ENCODE results near the gene KIF1A.
"Not testable (repeated sequence)": the region's sequence is repeated elsewhere in the genome, so short reads cannot be mapped to it uniquely, and the experiment has no call there.

The KIF1A gene

DNA sequence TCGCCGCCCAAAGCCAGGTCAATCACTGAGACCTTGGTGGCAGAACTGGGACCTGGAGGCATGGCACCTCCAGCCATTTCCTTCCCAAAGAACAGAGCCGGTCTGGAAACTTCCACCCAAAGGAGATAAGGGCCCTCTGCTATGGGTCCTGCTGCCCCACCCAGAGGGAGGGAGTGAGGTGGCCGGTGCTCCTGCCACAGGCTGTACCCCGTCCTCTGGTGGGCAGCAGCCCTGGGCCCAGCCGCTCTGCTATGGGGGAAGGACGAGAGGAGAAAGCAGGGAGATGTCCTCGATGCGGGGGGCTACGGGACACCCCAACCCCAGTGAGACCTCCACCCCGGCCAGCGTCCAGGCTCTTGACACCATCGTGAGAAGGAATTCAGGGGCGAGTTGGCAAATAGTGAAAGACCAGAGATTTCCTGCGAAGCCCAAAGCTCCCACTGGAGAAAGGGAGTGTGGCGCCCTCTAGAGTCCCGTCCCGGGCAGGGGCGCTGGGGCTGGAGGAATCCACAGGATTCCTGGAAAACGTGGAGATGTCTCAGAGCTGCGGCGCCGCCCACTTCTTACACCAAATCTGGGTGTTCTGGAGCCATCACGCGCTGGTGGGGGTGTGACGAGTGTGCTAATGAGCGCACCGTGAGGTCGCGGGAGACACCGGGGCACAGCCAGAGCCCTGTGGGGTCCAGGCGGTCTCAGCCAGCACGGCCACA is 121.0 kb downstream of the KIF1A start:
- not testable (repeated sequence) for DNase-seq

DNA sequence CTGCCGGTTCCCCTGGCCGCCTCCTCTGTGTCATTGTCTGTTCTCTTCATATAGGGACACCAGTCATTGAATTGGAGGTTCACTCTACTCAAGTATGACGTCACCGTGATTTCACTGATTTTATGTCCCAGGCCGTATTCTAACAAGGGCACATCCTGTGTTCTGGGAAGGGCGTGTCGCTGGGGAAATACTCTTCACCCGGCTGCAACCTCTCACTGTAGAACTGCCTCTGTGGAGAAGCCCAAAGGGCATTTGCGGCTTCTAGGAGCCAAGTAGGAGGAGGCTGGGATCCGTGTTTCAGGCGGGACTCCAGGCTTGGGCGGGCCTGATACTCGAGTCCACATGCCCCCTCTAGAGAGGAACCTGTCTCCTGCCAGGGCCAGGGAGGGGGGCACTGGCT is 123.5 kb downstream of the KIF1A start:
- not testable (repeated sequence) for DNase-seq

DNA sequence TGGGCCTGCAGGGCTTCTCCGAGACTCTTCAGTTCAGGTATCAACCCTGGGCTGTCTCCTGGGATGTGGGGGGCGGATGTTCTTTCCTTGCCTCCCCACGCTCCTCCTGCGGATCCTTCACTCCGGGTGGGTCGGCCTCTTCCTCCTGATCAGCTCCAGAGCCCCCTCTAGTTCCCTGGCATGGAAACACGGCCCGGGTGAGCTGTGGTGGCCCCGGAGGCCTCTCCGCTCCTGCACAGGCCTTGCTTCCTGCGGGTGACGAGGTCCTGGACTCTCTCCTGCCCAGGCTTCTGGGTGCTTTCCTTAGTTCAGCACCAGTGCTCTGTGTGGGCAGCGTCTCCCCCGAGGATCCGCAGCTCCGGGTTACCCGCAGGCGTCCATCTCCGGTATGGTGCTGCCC is 124.4 kb downstream of the KIF1A start:
- DNase-seq: not testable (repeated sequence)

DNA sequence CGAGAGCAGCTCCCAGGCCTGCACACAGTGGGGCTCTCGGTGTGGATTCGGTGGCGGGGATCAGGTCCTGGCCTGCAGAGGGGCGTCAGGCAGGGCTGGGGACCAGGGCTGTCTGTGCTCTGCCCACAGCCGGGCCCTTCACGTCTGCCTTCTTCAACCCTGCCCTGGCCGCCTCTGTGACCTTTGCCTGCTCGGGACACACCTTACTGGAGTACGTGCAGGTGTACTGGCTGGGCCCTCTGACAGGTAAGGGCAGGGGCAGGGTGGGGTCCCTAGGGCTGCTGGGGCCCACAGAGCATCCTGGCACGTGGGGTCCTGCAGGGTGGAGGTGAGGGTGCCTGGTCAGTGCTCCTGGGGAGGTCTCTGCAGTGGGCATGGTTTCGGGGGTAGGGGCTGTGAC is 125.7 kb downstream of the KIF1A start:
- DNase-seq: not testable (repeated sequence)

DNA sequence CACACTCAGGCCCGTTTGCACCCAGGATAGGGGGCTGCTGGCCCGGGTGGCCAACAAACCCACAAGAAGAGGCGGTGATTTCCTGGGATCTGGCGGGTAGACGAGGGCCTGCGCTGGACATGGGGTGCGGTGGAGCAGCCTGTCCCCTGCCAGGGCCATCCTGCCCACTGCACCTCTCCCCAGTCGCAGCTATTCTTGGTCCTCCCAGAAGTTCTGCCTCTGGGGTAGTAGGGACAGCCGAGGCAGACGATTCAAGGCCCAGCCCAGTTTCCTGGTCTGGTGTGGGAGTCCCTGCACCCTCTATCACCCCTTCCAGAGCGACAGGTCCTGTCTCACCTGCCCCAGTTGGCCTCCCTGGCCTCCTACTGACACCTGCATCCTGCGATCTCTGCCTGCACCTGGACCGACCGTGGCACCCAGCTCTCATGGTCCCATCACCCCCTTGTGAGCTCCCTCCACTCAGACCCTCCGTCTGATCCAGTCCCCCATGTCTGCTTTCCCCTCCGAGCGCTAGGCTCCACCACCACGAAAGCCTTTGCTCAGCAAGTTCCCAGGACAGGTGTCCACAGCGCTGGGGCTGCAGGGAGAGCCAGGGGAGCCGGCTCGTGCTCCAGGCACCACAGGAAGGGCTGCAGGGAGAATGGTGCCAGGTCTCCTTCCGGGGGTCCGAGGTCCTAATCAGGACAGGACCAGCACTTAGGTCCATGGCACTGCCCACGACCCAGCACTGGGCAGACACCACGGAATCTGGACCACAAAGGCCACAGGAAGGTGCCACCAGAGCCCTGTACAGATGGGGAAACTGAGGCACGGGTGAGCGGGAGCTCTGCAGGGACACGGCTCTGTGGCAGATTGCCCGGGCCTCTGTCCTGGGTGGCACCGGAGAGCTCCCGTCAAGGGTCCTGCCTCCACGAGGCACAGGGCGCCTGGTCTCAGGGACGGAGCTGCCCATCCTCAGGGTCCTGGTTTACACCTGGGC is 127.1 kb downstream of the KIF1A start:
- not testable (repeated sequence) for DNase-seq

DNA sequence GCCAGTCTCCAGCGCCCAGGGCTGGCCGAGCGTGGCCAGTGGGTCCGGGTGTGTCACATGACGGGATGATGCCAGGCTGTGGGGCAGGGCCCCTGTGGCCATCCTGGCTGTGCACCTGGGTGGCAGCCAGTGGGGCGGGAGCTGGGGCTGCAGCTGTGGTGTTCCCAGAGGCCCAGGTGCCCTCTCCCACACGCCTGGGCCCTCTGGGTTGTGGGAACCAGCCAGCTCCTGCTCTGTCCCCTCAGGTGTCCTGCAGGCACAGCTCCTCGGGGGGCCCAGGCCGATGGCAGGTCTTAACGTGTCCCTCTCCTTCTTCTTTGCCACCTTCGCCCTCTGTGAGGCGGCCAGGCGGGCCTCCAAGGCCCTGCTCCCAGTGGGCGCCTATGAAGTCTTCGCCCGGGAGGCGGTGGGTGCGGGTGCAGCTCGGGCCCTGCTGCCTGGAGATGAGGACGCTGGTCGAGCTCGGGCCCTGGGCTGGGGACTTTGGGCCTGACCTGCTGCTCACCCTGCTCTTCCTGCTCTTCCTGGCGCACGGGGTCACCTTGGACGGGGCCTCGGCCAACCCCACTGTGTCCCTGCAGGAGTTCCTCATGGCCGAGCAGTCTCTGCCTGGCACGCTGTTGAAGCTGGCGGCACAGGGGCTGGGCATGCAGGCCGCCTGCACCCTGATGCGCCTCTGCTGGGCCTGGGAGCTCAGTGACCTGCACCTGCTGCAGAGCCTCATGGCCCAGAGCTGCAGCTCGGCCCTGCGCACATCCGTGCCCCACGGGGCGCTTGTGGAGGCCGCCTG is 128.2 kb downstream of the KIF1A start, which contains the start of gene AQP12A:
AQP12A (plus strand) TSS at position 236 of the 790 bp plus-strand sequence; CDS start at position 284, 48 bp downstream.
- not testable (repeated sequence) for DNase-seq

DNA sequence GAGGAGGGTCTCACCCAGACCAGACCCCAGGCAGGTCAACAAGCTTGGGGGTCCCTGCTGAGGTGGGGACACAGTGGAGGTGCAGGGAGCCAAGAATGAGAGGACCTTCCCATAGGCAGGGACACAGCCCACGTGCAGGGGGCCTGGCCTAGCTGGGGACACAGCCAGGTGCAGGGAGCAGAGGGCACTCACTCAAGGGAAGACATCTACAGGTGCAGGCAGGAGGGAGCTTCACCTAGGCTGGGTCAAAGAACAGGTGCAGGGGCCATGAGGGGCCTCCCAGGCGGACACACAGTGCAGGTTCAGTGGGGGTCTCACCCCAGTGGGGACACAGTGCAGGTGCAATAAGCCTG is 129.0 kb downstream of the KIF1A start:
- DNase-seq: not testable (repeated sequence)

DNA sequence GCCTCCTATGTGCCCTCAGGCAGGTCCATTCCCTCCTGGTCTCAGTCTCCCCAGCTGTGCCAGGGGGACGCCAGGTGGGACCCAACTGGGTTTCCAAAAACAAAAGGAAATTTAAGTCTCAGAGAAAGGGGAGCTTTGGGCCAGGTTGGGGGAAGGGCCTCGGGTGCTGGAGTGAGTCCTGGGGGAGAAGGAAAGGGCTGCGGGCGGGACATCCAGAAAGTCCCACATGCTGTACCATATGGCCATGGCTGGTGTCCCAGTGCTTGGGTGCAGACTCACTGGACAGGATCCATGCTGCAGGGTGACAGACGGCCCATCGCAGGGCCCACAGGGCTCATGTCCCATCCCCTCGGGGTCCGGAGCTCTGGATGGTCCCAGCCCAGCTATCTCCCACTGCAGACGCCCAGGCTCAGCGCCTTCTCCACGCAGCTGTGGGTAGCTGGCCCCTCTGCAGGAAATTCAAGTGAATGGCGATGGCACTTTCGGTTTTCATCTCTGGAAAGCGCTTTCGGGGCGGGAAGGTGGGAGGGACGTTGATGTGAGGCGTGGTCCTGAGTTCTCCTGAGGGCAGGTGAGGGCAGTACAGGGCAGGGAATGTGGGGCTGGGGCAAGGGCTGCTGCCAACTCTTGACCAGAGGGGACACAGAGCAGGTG is 129.5 kb downstream of the KIF1A start:
- not testable (repeated sequence) for DNase-seq

DNA sequence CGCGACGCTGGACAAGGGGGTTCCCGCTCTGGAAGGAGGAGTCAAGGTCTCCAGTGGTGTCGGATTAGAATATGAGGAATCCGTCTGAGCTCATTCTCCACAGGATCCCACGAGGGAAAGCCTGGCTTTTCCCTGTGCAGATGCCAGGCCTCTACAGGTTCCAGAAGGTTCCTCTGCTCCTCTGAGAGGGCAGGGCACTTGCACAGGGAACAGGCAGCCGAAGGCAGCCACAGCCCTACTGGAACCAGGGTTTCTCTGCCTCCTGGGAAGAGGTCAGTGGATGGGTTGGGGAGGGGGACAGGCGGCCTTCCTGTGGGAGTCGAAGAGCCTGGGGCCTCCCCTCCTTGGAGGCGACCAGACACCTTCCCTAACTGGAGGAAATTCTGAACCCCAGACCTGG is 130.0 kb downstream of the KIF1A start:
- DNase-seq: no peak

DNA sequence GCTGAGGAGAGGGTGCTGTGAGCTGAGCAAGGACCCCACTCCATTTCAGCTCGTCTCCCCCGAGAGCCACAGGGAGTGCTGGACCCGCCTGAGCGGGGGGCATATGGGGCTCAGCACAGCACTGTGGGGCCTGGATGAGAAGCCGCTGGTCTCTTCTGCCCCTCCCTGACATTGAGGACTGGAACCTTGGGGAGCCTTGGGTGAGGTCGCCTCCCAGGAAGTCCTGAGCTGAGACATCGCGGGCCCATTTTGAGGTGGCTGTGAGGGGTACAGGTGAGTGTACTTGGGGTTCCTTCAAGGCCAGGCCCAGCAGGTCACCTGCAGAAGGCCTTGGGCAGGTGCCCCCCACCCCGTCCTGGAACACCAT is 131.5 kb downstream of the KIF1A start:
- DNase-seq: no peak

DNA sequence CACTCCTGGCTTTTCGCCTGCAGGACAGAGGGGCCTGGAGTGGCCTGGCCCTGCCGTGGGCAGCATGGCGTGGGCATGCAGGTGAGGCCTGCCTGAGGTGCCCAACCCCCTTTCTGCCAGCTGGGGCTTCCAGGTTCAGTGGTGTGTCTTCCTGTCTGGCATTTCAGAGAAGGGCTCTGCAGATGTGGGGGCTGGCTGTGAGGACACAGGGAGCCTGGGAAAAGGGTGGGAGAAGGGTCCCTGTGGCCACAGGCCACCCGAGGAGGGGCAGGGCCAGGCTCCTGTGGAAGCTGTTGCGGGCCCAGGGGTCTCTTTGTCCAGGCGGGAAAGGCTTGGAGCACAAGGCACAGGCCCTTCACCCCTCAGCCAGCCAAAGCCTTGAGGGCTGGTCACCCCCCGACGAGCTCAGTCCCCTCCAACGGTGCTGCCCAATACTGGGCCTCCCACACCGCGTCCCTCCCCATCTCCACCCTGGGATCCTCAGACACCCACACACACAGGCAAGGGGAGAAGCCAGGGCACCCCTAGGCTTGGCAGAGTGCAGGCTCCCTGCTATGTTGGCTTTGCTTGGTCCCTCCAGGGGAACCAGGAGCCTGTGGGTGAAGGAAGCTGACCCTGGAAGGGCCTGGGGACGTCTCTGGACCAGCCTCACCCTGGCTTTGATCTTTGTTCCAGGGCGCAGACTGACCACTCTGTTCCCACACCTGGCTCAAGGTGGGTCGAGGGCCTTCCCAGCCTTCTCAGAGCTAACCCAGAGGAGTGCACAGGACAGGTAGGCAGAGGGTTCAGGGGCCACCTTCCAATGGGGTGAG is 132.1 kb downstream of the KIF1A start:
- DNase-seq: no peak

DNA sequence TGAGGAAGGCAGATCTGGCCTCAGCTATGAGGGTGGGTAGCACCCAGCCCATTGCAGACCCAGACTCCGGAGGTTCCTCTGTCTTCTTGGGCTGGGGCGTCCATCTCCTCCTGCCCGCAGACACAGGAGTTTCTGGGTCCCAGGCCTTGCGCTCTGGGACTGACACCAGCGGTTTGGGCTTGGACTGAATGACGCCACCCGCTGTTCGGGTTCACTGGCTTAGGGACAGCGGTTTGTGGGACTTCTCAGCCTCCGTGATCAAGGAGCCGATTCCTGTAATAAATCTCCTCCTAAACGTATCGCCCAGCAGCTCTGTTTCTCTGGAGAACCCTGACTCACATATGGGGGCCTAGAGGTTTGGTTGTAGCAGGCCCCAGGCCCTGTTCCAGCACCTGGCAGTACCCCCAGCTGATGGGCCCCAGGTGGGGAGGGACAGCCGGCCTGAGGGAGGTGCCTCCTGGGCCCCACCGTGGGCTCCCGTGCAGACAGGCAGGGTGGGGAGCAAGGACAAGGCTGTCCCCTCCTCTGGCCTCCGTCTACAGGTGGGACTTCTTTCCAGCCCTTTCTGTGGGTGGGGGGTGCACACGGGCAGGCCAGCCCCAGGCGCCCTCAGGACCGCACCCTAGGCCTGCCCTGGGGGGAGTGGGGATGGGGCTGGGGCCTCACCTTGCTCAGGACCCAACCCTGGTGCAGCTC is 132.8 kb downstream of the KIF1A start:
- DNase-seq: no peak

DNA sequence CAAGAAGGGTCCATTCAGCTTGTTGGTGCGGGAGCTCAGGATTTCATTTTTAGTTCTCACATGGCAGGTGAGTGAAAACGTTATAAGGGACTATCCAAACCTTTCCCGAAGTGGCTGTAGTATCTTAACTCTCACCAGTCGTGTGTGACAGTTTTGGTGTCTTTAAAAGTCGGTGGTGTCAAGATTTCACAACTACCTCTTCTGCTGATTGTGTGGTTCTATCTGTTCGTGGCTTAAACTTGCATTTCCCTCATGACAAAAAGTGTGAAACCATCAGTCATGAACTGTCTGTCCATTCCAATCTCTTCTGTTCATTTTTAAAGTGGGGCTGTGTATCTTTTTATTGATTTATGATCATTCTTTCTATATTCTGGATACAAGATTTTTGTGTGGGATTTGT is 133.6 kb downstream of the KIF1A start:
- no peak for DNase-seq

DNA sequence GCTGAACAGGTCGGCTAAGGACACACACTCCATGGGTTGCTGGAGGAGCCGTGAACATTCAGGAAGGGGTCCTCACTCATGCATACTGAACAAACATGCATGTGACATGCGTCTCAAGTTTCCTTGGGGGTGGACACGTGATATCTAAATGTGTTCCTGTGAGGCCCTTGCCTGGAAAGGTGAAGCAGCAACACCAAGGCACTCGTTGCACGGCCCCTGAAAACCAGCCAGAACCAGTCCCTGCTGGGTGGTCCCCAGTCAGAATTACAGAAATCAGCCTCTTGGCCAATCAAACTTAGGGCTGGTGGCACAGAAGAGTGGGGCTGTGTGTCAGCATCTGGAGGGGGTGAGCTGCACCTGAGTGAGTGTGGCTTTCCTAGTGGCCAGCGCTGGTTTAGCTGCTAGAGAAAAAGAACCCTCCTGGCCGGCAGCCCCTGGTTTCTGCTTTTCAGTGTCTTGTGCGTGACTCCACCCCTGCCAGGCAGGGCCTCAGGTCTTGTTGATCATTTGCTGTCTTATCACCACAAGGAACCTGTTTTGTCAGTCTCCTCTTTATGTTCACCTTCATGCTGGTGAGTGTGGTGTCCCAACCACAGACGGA is 134.1 kb downstream of the KIF1A start:
- peak; percentile 70 for DNase-seq

DNA sequence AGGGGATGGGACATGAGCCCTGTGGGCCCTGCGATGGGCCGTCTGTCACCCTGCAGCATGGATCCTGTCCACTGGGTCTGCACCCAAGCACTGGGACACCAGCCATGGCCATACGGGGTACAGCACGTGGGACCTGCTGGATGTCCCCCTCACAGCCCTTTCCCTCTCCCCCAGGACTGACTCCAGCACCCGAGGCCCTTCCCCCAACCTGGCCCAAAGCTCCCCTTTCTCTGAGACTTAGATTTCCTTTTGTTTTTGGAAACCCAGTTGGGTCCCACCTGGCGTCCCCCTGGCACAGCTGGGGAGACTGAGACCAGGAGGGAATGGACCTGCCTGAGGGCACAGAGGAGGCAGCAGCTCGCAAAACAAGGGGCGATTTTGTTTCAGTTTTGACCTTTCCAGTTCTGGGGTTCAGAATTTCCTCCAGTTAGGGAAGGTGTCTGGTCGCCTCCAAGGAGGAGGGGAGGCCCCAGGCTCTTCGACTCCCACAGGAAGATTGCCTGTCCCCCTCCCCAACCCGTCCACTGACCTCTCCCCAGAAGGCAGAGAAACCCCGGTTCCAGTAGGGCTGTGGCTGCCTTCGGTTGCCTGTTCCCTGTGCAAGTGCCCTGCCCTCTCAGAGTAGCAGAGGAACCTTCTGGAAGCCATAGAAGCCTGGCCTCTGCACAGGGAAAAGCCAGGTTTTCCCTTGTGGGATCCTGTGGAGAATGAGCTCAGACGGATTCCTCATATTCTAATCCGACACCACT is 135.9 kb downstream of the KIF1A start:
- not testable (repeated sequence) for DNase-seq

DNA sequence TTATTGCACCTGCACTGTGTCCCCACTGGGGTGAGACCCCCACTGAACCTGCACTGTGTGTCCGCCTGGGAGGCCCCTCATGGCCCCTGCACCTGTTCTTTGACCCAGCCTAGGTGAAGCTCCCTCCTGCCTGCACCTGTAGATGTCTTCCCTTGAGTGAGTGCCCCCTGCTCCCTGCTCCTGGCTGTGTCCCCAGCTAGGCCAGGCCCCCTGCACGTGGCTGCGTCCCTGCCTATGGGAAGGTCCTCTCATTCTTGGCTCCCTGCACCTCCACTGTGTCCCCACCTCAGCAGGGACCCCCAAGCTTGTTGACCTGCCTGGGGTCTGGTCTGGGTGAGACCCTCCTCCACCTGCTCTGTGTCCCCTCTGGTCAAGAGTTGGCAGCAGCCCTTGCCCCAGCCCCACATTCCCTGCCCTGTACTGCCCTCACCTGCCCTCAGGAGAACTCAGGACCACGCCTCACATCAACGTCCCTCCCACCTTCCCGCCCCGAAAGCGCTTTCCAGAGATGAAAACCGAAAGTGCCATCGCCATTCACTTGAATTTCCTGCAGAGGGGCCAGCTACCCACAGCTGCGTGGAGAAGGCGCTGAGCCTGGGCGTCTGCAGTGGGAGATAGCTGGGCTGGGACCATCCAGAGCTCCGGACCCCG is 136.6 kb downstream of the KIF1A start:
- not testable (repeated sequence) for DNase-seq

DNA sequence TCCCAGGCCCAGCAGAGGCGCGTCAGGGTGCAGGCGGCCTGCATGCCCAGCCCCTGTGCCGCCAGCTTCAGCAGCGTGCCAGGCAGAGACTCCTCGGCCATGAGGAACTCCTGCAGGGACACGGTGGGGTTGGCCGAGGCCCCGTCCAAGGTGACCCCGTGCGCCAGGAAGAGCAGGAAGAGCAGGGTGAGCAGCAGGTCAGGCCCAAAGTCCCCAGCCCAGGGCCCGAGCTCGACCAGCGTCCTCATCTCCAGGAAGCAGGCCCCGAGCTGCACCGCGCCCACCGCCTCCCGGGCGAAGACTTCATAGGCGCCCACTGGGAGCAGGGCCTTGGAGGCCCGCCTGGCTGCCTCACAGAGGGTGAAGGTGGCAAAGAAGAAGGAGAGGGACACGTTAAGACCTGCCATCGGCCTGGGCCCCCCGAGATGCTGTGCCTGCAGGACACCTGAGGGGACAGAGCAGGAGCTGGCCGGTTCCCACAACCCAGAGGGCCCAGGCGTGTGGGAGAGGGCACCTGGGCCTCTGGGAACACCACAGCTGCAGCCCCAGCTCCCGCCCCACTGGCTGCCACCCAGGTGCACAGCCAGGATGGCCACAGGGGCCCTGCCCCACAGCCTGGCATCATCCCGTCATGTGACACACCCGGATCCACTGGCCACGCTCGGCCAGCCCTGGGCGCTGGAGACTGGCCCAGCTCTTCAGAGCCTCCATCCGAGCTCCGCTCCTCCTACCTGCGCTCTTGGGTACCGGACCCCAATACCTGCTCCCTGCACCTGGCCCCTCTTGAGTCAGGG is 137.4 kb downstream of the KIF1A start, which contains the start of gene AQP12B:
AQP12B (minus strand) TSS at position 455 of the 794 bp plus-strand sequence; CDS start at position 407, 48 bp downstream.
- DNase-seq: not testable (repeated sequence)

DNA sequence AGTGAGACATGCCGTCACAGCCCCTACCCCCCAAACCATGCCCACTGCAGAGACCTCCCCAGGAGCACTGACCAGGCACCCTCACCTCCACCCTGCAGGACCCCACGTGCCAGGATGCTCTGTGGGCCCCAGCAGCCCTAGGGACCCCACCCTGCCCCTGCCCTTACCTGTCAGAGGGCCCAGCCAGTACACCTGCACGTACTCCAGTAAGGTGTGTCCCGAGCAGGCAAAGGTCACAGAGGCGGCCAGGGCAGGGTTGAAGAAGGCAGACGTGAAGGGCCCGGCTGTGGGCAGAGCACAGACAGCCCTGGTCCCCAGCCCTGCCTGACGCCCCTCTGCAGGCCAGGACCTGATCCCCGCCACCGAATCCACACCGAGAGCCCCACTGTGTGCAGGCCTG is 139.8 kb downstream of the KIF1A start:
- not testable (repeated sequence) for DNase-seq

Measured in NCI-H526 treated with DMSO at 0.1 percent for 48 hours (cell line).